ENCODE data around the gene CHRNA10.

DNA sequence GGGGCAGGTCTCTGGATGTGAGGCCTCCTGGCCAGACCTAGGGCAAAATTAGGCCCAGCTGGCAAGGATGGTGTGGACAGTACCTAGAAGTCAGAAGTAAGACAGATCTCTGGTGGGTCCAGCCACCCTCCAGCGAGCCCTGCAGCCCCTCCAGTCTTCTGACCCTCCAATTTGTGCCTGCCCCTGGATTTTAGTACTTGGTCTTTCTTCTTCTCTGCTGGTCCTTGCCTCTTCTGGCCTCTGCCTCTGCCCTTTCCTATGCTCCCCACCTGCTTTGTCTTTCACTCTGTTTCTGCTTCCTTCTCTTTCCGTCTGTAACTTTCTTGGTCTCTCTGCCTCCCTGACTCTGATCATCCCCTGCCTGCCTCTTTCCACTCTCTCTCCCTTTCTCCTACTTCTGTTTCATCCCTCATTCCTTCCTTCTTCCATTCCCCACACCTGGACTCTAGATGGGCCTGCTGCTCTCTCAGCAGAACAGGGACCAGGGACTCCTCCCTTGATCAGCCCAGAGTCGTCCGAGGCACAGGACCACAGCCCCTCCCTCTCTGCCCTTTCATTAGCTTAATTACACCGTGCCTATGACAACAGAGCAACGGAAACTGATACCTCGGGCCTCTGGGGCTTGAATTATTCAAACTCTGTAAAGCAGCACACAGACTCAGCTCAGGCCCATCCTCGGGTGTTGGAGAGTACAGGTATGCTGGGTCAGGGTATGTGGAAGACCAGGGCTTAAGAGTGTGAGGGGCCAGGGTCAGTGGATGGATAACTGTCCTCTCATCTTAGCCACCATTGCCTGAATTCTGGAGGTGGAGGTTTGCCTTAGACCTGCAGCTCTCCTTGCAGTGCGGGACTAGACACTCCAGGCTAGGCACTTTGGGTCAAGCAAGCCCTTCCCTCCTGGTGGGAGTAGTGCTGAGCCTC lies at the start of gene CHRNA10:
- TF ChIP-seq POLR2AphosphoS5 (IDR thresholded peaks at IDR 0.05; ENCODE audit: borderline replicate concordance, low read depth, low read length) (no peak), EZH2 (IDR thresholded peaks at IDR 0.05) (no peak), FOXP2 (optimal IDR thresholded peaks at IDR 0.05; ENCODE audit: control extremely low read depth, extremely low read length, insufficient read depth) (no peak)

Data from SK-N-MC (cell line).